Daoy (cell line): ENCODE measurements around the gene SMC1B. TPM values are rescaled to one million over a fixed set of nuclear protein-coding genes. Genes with fewer than 3 reads are reported as not detected.
"Not testable (repeated sequence)": the region's sequence is repeated elsewhere in the genome, so short reads cannot be mapped to it uniquely, and the experiment has no call there.

Experiments used
- DNase-seq: peaks from one replicate; pipeline ENCODE4 v3.0.0-alpha.2; 2015; ENCODE audit warnings: low read depth
- total RNA-seq: library from RNA; depleted of rRNA; stranded (reverse); fragments of >200 nt; shearing (Covaris generic); gene quantifications from 2 replicates; pipeline ENCODE4 v1.2.3, GENCODE V29; 2014

The SMC1B gene
- total RNA-seq, 1 experiment from 2014 or later: not detected

DNA sequence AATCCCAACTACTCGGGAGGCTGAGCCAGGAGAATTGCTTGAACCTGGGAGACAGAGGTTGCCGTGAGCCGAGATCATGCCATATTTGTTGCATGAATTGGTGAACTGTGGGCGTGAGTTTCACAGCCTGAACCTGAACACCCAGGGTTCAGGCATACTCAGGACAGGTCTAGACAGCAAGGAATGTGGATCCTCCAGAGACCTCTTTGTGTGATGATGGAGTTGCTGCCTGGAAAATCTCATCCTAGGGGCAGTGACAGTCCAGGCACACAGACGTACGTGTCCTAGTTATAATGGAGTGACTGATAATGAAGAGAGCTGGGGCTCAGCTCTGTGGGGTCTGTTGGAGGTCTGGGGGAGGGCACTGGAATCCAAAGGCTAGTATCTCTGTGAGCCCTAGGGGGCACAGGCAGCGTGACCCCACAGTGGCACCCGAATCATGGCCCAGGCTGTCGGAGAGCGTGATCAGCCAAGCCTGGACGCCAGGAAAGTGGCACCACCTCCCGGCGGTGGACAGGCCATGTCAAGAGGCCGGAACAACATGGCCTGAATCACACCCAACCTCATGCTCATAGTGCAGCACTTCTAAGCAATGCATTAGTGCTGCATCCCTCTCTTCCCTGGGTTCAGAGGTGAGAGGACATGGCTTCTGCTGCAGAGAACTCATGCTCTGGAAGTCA lies 31.8 kb upstream of the SMC1B start:
- DNase-seq: no peak

DNA sequence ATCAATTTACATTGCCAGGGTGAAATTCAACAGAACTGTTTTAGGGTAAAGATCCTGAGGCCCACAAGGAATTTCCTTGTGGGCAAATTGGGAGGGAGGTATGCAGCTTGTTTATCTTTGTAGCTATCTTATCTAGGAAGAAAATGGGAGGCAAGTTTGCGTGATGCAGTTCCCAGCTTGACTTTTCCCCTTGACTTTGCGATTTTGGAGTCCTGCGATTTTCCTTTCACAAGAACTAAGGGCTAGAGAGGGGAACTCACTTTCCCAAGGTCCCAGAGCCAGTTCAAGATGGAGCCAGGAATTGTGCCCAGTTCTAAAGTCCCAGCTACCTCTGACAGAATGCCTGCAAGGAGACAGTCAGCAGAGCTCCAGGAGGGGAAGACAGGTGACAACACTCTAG lies 30.8 kb upstream of the SMC1B start:
- DNase-seq: no peak

DNA sequence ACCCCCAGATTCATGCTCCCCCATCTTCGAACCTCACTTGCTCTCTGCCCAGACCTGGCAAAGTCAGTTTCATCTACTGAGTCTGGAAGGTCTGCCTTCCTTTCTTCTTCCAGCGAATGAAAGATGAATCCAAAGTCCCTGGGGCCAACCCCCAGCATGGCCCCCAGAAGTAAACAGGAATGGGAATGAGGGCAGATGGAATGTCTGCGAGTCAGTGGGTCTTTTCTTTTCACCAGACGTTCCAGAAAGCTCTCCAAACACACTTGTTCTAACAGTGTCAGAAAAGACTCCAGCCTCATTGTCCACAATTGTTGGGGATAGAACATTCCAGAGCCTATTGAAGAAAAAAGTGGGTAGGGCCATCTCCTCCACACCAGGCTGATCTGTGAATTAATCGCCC lies 28.7 kb upstream of the SMC1B start:
- no peak for DNase-seq

GRCh38 chr22:45441138-45441537 lies 27.7 kb upstream of the SMC1B start:
- peak; percentile 64 for DNase-seq

GRCh38 chr22:45440688-45441087 lies 27.3 kb upstream of the SMC1B start:
- not testable (repeated sequence) for DNase-seq

DNA sequence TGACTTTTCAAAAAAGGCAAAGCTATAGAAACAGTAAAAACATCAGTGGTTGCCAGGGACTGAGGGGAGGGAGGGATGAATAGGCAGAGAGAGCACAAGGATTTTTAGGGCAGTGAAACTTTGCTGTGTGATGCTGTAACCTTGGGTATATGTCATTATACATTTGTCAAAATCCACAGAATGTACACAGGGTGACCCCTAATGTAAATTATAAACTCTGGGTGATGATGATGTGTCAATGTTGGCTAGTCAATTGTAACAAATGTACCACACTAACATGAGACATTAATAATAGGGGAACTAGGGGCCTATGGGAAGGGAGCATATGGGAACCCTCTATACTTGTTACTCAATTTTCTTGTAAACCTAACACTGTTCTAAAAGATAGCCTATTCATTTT lies 24.9 kb upstream of the SMC1B start:
- no peak for DNase-seq

- not testable (repeated sequence) for DNase-seq
Measured at GRCh38 chr22:45436871-45437517, 23.6 kb upstream of the SMC1B start.

- DNase-seq: peak; percentile 84
Measured at GRCh38 chr22:45435544-45436139, 22.2 kb upstream of the SMC1B start.

- no peak for DNase-seq
Measured at GRCh38 chr22:45434981-45435380, 21.6 kb upstream of the SMC1B start.

DNA sequence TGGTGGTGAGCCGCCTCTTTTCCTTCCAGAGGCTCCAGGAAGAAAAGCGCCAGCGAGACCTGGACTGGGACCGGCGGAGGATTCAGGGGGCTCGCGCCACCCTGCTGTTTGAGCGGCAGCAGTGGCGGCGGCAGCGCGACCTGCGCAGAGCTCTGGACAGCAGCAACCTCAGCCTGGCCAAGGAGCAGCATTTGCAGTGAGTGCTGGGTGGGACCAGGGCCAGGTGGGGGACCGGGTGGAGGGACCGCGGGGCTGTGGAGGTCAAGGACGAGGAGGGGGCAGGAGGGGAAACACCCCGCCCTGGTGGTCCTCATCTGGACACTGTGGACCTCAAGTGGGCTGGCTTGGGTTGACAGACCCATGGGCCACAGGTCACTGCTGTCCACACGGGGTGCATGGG lies 17.5 kb upstream of the SMC1B start:
- no peak for DNase-seq

GRCh38 chr22:45429981-45430775 lies 16.8 kb upstream of the SMC1B start:
- DNase-seq: no peak

DNA sequence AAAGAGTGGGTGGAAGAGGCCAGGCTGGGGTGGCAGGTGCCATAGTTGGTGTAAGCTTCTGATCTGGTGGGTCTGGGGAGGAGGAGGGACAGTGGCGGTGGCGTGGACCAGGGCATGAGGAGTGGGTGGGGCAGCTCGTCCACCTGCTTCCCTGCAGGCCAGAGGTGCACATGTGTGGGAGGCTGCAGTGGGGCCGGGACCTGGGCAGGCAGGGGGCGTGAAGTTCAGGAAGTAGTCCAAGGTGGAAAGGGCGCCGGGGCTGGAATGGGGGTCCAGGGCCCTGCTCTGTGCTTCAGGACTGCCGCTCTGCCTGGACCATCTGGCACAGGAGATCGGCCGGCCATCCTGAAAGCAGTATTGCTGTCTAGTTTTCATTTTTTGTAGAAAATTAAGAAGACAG lies 16.0 kb upstream of the SMC1B start:
- DNase-seq: no peak

- DNase-seq: no peak
Measured at GRCh38 chr22:45428391-45429385, 15.3 kb upstream of the SMC1B start.

DNA sequence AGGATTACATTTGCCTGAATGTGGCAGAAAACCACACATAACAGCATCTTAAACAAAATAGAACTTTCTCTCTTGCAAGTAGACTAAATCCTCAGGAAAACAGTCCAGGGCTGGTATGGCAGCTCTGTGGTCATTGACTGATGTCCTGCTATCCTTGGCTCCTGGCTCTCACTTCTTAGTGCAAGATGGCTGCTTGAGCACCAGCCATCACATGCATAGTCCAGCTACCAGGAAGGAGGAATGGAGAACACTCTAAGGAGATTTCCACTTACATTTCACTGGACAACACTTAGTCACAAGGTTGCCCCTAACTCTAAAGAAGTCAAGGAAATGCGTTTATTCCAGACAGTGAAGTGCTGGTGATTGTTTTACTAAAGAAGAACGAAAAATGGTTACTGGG lies 13.7 kb upstream of the SMC1B start:
- no peak for DNase-seq

DNA sequence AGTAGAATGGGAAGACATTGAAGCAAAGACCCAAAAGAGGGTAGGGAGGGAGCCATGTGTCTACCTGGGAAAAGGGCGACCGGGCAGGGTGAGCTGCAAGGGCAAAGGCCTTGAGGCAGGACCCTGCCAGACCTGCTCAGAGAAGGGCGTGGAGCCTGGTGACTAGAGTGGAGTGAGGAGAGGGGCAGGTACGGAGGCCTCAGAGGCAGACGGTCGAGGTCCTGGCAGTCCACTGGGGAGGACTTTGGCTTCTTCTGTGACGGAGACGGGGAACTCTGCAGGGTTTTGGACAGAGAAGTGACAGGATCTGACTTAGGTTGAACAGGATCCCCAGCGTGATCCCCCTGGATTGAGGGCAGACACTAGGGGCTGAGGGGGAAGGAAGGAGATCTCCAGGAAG lies 13.0 kb upstream of the SMC1B start:
- no peak for DNase-seq

DNA sequence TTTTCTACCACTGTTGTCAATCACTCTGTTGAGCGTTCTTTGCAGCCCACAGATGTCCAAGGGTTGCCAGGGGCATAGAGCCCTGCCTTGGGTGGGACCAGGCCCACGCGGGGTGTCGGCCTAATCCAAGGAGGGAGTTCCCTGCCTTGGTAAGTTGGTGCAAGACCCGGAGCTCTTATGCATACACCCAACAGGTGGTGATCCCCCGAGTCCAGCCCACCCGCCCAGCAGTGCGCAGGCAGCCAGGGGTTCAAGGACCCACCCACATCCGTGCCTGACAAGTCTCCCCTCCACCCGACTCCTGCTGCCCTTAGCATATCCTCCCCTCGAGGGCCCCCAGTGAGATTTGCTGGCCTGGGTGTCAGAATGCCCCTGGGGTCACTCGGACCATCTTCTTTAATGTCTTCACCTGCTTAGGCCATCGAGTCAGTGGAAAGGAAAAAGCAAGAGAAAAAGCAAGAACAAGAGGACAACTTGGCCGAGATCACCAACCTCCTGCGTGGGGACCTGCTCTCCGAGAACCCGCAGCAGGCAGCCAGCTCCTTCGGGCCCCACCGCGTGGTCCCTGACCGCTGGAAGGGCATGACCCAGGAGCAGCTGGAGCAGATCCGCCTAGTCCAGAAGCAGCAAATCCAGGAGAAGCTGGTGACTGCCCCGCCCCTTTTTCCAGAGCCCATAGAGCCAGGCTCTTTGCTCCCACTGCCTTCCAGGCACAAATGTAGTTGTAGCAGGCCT lies 12.3 kb upstream of the SMC1B start:
- DNase-seq: no peak

- DNase-seq: no peak
Measured at GRCh38 chr22:45425101-45425500, 11.7 kb upstream of the SMC1B start.

DNA sequence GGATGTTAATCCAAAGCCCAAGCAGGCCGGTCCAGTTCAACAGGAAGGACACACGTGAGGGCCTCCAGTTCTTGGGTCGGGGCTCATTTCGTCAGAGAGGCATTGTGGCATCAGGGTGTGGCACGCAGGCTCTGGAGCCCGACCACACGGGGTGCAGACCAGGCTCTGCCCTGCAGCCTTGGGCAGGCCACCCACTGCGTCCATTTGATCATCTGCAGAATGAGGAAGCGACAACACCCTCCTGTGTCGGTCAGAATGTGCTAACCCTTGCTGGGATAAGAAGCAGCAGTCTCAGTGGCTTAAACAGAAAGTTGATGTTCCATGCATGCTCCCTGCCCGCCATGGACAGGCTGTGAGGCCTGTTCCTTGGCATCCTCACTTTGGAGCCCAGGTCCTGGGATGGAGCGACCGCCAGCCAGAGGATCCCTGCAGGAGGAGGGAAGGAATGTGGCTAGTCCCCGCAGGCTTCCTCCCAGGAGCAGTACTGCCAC lies 10.9 kb upstream of the SMC1B start:
- no peak for DNase-seq

- DNase-seq: no peak
Measured at GRCh38 chr22:45423524-45423923, 10.1 kb upstream of the SMC1B start.

DNA sequence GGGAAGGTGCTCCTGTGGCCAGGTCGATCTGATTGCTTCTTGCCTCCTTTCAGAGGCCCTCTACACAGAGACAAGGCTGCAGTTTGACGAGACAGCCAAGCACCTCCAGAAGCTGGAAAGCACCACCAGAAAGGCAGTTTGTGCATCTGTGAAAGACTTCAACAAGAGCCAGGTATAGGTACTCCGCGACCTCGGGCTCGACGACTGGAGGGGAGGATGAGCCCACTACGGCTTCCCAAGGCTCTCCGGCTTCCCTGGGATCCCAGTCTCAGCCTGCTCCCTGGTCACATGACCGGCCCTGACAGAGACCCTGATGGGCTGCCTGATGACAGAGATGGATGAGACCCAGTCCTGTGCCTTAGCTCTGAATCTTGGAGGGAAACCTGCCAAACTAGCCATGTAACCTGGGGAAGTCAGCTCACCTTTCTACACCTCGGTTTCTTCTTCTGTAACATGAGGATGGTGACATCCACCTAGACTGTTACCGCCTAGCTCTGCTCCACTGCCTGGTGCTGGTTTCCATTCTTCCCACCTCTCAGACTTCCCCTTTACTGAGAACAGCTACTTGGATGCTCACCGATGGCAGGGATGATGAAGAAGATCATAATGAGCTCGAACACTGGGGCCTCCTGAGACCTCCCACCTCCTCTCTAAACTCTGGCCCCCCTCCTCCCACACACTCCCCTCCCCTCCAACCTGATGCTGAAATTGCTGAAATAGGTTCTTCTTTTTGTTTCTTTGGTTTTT lies 9.0 kb upstream of the SMC1B start:
- DNase-seq: no peak
